Stimulated activated naive CD8-positive, alpha-beta T cell treated with anti-CD3 and anti-CD28 coated beads, Interleukin-15, Interleukin-2, amounts not matched to agents 100 ng/mL and 50 ng/mL, for 24 hours (primary cell): ENCODE data around the gene TRIM15.
A peak's percentile ranks its signal among the peaks of the same experiment; 100 is the strongest.
"Not testable (repeated sequence)": the region's sequence is repeated elsewhere in the genome, so short reads cannot be mapped to it uniquely, and the experiment has no call there.

Source experiments
- H3K27ac Mint-ChIP-seq: one replicate; pipeline ENCODE4 v1.8.0; 2021; ENCODE audit warnings: mild to moderate bottlenecking, mixed read lengths
- H3K27me3 Mint-ChIP-seq: one replicate; pipeline ENCODE4 v1.8.0; 2021; ENCODE audit warnings: mixed read lengths
- H3K36me3 Mint-ChIP-seq: one replicate; pipeline ENCODE4 v1.8.0; 2021; ENCODE audit warnings: low read depth, mixed read lengths
- H3K4me1 Mint-ChIP-seq: one replicate; pipeline ENCODE4 v1.8.0; 2021; ENCODE audit warnings: low read depth, mixed read lengths
- H3K4me3 Mint-ChIP-seq: one replicate; pipeline ENCODE4 v1.8.0; 2021; ENCODE audit warnings: mild to moderate bottlenecking, mixed read lengths
- H3K9me3 Mint-ChIP-seq: one replicate; pipeline ENCODE4 v1.8.0; 2021; ENCODE audit warnings: mixed read lengths

The TRIM15 gene

GRCh38 chr6:30213957-30214656, 50.8 kb downstream of the TRIM15 start:
- Mint-ChIP-seq H3K4me1 (peaks cover 55% of the 10 kb centered on the region), H3K9me3 (no peaks in the 10 kb centered on the region), H3K36me3 (peaks cover 17% of the 10 kb centered on the region)

GRCh38 chr6:30214657-30214982, 51.3 kb downstream of the TRIM15 start:
- Mint-ChIP-seq H3K27ac (peak overlapping the region; percentile 97), H3K27me3 (no peaks in the 10 kb centered on the region), H3K4me1 (peaks cover 55% of the 10 kb centered on the region), H3K36me3 (peaks cover 15% of the 10 kb centered on the region), H3K4me3 (peak overlapping the region; percentile 92), H3K9me3 (no peaks in the 10 kb centered on the region)

More at GRCh38 chr6:30213957-30214656, 50.8 kb downstream of the TRIM15 start:
- H3K27ac Mint-ChIP-seq = peak overlapping the region; percentile 97
- H3K4me3 Mint-ChIP-seq = peak overlapping the region; percentile 92
- H3K27me3 Mint-ChIP-seq = no peaks in the 10 kb centered on the region

DNA sequence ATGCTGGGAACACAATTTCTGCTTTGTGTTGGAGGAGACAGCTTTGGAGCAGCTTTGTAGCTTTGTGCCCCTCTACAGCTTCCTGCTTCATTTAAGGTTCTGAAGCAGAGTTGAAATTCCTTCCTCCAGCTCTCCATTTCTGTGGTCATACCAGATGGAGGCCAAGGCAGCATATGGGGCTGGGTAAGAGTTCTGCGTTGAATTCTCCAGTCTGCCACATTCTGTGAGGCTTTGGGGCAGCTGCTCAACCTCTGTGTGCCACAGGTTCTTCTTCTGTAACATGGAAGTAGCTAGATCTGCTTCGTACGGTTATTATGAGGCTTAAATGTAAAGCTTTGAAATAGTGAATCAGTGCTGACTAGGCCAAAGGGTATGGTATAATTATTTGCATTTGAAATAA, 52.8 kb downstream of the TRIM15 start:
- Mint-ChIP-seq H3K9me3 (no peaks in the 10 kb centered on the region), H3K4me3 (no peak overlapping the region), H3K27ac (no peak overlapping the region), H3K36me3 (peaks cover 4% of the 10 kb centered on the region), H3K27me3 (no peaks in the 10 kb centered on the region), H3K4me1 (peaks cover 44% of the 10 kb centered on the region)

GRCh38 chr6:30219244-30219643, 55.9 kb downstream of the TRIM15 start:
- H3K9me3 Mint-ChIP-seq = peaks cover 5% of the 10 kb centered on the region
- peaks cover 21% of the 10 kb centered on the region for H3K4me1 Mint-ChIP-seq
- no peaks in the 10 kb centered on the region for H3K27me3 Mint-ChIP-seq
- peaks cover 4% of the 10 kb centered on the region for H3K36me3 Mint-ChIP-seq
- H3K27ac Mint-ChIP-seq = no peak overlapping the region
- no peak overlapping the region for H3K4me3 Mint-ChIP-seq

- H3K4me3 Mint-ChIP-seq, H3K27me3 Mint-ChIP-seq, H3K9me3 Mint-ChIP-seq, H3K36me3 Mint-ChIP-seq, H3K27ac Mint-ChIP-seq, H3K4me1 Mint-ChIP-seq: not testable (repeated sequence)
Observed at GRCh38 chr6:30221395-30221794, 58.0 kb downstream of the TRIM15 start.

- H3K27me3 Mint-ChIP-seq, H3K27ac Mint-ChIP-seq, H3K4me1 Mint-ChIP-seq, H3K9me3 Mint-ChIP-seq, H3K36me3 Mint-ChIP-seq, H3K4me3 Mint-ChIP-seq: not testable (repeated sequence)
Observed at GRCh38 chr6:30221956-30222355, 58.6 kb downstream of the TRIM15 start.
